Kidney epithelial cell (primary cell): Measurements from ENCODE around the gene PPP1R7. TPM values are rescaled to one million over a fixed set of nuclear protein-coding genes. Genes with fewer than 3 reads are reported as not detected.

Experiments
- DNase-seq: peaks from one replicate; pipeline ENCODE4 v3.0.0-alpha.2; 2010; ENCODE audit warnings: low read depth
- H3K27me3 ChIP-seq: 2 replicates; pipeline ENCODE4 v1.6.0; 2011; ENCODE audit warnings: low read length; ENCODE audit not compliant: control insufficient read depth, insufficient read depth
- H3K36me3 ChIP-seq: 2 replicates; pipeline ENCODE4 v1.5.1; 2011; ENCODE audit warnings: low read length; ENCODE audit not compliant: control insufficient read depth, insufficient read depth
- H3K4me3 ChIP-seq: 2 replicates; pipeline ENCODE4 v1.5.1; 2011; ENCODE audit warnings: low read depth, mild to moderate bottlenecking, control low read depth, low read length
- CTCF ChIP-seq: IDR thresholded peaks from 2 replicates; pipeline ENCODE4 v1.5.1; 2011; ENCODE audit warnings: mild to moderate bottlenecking, moderate library complexity, low read length, control low read depth, inconsistent platforms; ENCODE audit not compliant: insufficient read depth, poor library complexity, severe bottlenecking
- total RNA-seq: library from RNA; depleted of rRNA; stranded (reverse); fragments of >200 nt; gene quantifications from 2 replicates; pipeline ENCODE4 v1.2.3, GENCODE V29; 2015

The PPP1R7 gene
- total RNA-seq, 1 donor from 2014 or later: 82.3 TPM

DNA sequence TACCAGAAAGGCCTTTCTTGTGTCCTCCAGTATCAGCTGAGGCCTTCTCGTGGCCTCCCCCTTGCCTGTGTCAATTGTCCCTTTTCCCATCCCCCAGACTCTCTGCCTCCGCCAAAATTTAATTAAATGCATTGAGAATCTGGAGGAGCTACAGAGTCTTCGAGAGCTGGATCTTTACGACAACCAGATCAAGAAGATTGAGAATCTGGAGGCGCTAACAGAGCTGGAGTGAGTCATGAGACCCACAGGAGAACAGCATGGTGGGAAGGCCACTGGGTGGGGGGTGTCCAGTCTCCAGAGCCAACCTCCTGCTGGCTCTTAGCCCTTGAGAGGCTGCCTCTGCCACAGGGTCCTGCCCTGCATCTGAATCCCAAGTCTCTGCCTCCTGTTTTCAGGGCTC, 8.8 kb downstream of the PPP1R7 start:
- DNase-seq: no peak
- TF ChIP-seq CTCF: no peak
- Histone ChIP-seq H3K36me3 (no peaks in the 10 kb centered on the region), H3K27me3 (no peaks in the 10 kb centered on the region), H3K4me3 (no peak overlapping the region)

- no peaks in the 10 kb centered on the region for H3K36me3 ChIP-seq
- TF ChIP-seq CTCF: no peak
- H3K4me3 ChIP-seq: no peak overlapping the region
- no peaks in the 10 kb centered on the region for H3K27me3 ChIP-seq
- no peak for DNase-seq
Observed at GRCh38 chr2:241160318-241160717, 10.1 kb downstream of the PPP1R7 start.

DNA sequence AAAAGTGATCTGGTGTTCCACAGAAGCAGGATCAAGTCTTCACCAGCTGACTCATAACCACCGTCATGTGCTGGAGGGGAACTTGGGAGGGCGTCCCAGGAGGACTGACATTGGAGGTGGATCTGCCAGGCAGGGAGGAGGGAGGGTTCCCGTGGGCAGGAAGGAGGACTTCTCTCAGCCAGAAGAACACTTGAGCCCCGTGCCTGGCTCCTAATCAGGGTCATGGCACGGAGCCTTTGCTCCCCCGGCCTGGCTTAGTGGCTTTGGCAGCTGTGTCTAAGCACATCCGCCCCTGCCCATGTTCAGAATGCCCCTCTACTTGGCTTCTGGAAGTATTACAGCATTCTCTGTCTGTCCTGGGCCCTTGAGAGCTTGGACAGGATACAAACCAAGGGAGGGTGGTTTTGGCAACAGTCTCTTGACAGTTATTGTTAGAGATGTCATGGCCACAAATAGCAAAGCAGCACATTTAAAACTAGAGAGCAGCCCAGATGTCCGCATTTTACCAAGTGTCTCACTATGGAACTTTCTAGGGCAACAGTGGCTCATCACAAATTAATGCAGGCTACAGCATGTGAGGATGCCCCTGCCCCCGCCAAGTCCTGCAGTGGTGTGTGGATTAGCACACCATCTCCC, 11.5 kb downstream of the PPP1R7 start:
- Histone ChIP-seq H3K36me3 (no peaks in the 10 kb centered on the region), H3K4me3 (no peak overlapping the region), H3K27me3 (no peaks in the 10 kb centered on the region)
- TF ChIP-seq CTCF: no peak
- no peak for DNase-seq

DNA sequence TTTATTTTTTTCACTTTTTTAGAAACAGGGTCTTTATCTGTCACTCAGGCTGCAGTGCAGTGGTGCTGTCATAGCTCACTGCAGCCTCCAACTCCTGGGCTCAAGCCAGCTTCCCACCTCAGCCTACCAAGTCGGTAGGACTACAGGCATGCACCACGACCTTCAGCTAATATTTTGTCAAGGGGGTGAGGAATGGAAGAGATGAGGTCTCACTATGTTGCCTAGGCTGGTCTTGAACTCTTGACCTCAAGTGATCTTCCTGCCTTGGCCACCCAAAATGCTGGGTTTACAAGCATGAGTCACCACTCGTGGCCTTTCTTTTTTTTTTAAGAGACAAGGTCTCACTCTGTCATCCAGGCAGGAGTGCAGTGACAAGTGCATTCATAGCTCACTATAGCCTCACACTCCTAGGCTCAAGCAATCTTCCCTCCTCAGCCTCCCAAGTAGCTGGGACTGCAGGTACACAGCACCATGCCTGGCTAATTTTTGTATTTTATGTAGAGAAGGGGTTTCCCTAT, 13.4 kb downstream of the PPP1R7 start:
- Histone ChIP-seq H3K36me3 (peaks cover 2% of the 10 kb centered on the region), H3K4me3 (no peak overlapping the region), H3K27me3 (no peaks in the 10 kb centered on the region)
- no peak for DNase-seq
- TF ChIP-seq CTCF: no peak

- no peak for DNase-seq
- no peaks in the 10 kb centered on the region for H3K27me3 ChIP-seq
- no peak overlapping the region for H3K4me3 ChIP-seq
- no peak for TF ChIP-seq CTCF
- H3K36me3 ChIP-seq: peaks cover 3% of the 10 kb centered on the region
Observed at GRCh38 chr2:241168366-241168765, 18.1 kb downstream of the PPP1R7 start.

DNA sequence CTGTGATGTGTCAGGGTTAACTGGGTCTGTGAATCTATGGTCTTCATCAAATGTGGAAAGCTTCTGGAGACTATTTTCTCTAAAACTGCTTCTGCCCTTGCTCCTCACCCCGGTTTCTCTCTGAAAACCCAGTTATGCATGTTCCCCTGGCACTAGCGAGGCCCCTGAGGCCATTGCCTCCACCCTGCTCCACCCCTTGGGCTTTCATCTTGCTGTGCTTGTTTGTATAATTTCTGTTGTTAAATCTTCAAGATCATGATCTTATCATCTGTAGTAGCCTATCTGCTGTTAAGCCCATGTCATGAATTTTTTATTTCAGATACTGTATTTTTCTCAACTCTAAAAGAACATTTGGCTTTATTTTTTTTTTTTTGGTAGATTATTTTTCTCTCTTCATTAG, 23.3 kb downstream of the PPP1R7 start:
- no peak for TF ChIP-seq CTCF
- Histone ChIP-seq H3K36me3 (peaks cover 1% of the 10 kb centered on the region), H3K4me3 (no peak overlapping the region), H3K27me3 (no peaks in the 10 kb centered on the region)
- no peak for DNase-seq
